DOHH2 (cell line): Measurements from ENCODE around the gene KDM1A.

Source experiments
- EZH2phosphoT487 ChIP-seq: fragments of 200-600 bp; sonication (generic); IDR thresholded peaks from 2 replicates; pipeline ENCODE4 v1.6.1; 2017; ENCODE audit warnings: borderline replicate concordance, mild to moderate bottlenecking, antibody characterized with exemption, low read length, moderate library complexity, mixed read lengths
- TF ChIP-seq, protein P1 (sequence below): fragments of 200-600 bp; sonication (generic); IDR thresholded peaks from one replicate; pipeline ENCODE4 v1.5.1; 2014; ENCODE audit warnings: antibody characterized with exemption, mild to moderate bottlenecking, low read depth, low read length; ENCODE audit not compliant: poor library complexity, severe bottlenecking

- TF ChIP-seq, protein P1, sequence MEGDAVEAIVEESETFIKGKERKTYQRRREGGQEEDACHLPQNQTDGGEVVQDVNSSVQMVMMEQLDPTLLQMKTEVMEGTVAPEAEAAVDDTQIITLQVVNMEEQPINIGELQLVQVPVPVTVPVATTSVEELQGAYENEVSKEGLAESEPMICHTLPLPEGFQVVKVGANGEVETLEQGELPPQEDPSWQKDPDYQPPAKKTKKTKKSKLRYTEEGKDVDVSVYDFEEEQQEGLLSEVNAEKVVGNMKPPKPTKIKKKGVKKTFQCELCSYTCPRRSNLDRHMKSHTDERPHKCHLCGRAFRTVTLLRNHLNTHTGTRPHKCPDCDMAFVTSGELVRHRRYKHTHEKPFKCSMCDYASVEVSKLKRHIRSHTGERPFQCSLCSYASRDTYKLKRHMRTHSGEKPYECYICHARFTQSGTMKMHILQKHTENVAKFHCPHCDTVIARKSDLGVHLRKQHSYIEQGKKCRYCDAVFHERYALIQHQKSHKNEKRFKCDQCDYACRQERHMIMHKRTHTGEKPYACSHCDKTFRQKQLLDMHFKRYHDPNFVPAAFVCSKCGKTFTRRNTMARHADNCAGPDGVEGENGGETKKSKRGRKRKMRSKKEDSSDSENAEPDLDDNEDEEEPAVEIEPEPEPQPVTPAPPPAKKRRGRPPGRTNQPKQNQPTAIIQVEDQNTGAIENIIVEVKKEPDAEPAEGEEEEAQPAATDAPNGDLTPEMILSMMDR, result no peak
- TF ChIP-seq EZH2phosphoT487, result no peak
Measured at GRCh38 chr1:23018661-23019093, 591 bp upstream of the KDM1A start.
